HG03280 (cell line): Measurements from ENCODE around the gene BAX.

ENCODE experiments used
- ATAC-seq: cut with Tn5 transposase; IDR thresholded peaks from one replicate; pipeline ENCODE4 v1.9.1; 2021; ENCODE audit warnings: mild to moderate bottlenecking, moderate library complexity; ENCODE audit not compliant: unreplicated experiment

The BAX gene

DNA sequence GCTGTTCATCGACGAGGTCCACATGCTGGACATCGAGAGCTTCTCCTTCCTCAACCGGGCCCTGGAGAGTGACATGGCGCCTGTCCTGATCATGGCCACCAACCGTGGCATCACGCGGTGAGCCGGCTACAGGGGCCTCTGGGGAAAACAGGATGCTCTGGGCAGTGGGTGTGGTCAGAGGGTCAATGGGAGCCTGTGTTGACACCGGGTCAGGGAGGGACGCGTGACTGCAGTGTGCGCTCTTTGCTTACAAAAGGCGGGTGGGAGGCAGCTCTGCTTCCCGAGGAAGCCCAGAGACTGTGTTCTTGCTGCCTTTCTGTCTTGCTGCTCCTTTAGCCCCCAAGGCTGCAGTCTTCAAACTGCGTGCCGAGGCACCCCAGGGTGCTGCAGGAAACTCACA is 56.5 kb downstream of the BAX start:
- no peak for ATAC-seq
